ENCODE data around the gene WWP2. TPM values are rescaled to one million over a fixed set of nuclear protein-coding genes. Genes with fewer than 3 reads are reported as not detected.
"Not testable (repeated sequence)": the region's sequence is repeated elsewhere in the genome, so short reads cannot be mapped to it uniquely, and the experiment has no call there.

WWP2 gene
- total RNA-seq, 1 donor from 2014 or later = 91.5 TPM

DNA sequence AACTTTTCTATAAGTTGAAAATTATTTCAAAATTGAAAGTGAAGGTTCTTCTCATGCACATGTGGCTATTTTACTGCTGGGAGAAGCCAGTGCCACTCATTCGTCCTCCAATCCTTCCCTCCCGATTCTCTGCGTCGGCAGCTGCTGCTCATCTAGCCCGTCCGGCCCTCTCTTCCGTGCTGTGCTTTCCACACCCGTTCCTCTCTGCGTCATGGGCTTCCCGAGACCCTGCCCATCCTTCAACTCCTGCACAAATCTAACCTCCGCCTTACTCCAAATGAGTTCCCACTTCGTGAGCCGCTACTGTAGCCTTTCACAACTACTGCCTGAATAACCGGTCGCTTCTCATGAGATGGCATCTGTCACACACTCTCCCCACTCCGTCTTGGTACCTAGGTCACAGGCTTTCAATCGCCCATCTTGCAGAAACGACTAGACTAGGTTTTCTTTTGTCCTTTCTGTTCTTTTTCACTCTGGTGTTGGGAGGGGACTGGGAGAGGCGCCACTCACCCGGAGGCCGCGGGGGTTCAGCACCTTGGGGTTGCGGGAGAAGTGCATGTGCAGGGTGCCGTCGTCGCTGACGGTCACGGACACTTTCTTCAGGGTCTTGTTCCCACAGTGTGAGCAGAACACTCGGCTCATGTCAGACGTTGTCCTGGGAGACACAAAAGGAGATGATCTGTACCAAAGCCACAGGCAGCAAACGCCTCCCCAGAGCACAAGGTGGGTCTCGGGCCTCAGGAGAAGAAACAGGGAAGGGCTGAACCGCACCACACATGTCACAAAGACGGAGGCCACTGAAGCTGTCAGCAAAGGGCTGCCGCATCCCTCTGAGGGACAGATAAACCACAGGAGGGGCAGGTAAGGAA, 17.5 kb upstream of the WWP2 start:
- intact Hi-C loops (cut with DNase I) = loop anchor here (2.0 kb wide), 1 partner anchor 34 kb away; no protein-coding TSS in a partner anchor

DNA sequence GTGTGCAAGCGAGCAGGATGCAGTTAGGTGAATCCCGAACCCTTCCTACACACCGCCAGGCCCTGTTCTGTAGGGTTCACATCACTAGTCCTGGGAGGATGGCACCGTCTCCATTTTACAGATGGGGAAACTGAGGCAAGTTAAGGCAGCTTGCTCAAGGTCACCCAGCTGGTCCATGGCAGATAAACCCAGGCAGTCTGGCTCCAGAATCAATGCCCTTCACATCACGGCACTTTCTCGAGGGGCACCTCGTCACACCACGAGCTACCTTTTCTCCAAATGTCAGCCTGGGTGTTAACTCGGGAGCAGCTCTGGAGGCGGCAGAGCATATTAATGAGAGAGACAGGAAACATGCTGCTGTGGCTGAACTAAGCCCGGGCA, 16.9 kb upstream of the WWP2 start:
- intact Hi-C loops (cut with DNase I) = loop anchor here (2.0 kb wide), 1 partner anchor 34 kb away; no protein-coding TSS in a partner anchor
- ATAC-seq = no peak
- DNase-seq (ENCODE audit: low spot score) = no peak

More for the DNA sequence above, 17.5 kb upstream of the WWP2 start:
- ATAC-seq (no peak), DNase-seq (ENCODE audit: low spot score) (no peak)

DNA sequence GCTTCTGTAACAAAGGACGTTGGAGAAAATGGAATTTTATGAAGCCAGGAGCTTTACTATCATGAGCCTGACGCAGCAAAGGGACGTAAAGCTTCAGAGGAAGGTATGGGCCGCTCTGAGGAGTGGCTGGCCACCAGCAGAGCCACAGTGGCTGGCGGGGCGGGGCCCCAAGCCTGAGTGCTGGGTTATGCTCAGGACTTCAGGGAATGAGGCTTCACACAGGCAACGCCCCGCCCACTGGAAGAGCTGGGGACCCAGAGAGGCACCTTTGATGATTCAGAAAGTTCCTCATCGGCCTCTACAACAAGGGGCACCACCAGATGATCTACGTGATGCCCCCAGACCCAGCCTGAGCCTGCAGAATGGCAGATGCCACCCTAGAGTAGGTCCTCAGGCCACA, 16.2 kb upstream of the WWP2 start:
- intact Hi-C loops (cut with DNase I) = loop anchor here (2.0 kb wide), 1 partner anchor 33 kb away; no protein-coding TSS in a partner anchor
- no peak for ATAC-seq
- no peak for DNase-seq (ENCODE audit: low spot score)

DNA sequence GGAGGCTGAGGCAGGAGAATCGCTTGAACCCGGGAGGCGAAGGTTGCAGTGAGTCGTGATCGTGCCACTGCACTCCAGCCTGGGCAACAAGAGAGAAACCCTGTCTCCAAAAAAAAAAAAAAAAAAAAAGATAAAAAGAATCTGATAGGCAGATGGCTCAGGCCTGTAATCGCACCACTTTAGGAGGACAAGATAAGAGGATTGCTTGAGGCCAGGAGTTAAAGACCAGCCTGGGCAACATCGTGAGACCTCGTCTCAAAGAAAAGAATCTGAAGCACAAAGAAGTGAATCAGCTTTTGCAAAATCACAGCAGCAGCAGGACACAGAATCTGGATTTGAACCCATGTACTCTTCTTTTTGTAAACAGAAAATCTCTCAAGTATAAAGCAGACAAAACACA, 15.0 kb upstream of the WWP2 start:
- no peak for DNase-seq (ENCODE audit: low spot score)
- intact Hi-C loops (cut with DNase I) = no loop called here
- no peak for ATAC-seq

DNA sequence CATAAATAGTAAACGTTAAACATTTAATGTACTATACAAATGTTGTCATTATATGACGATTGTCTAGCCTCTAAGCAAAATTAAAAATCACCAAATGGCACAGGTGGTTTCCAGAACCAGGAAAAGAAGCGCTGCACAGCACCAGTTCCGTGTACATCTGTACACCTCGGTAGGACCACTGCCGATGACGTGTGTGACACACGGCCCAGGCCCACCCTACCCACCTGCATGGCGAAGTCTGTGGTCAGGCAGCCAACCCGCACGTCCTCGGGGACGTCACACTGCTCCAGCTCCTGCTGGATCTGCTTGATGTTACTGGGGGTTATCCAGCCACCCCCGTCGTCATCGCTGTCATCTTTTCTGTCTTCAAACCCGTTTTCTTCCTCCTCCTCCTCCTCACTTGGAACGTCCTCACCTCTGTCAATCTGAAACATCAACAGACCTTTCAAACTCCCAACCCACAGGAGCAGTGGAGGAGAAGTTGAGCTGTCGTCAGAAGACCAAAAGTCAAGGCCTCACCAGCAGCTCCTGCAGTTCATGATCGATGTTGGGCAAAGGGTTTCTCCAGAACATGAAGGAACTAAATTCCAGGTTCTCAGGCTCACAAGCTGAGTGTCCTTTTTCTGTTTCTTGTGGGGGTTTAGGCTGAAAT, 13.3 kb upstream of the WWP2 start:
- intact Hi-C loops (cut with DNase I) = no loop called here
- DNase-seq (ENCODE audit: low spot score) (no peak), ATAC-seq (no peak)

DNA sequence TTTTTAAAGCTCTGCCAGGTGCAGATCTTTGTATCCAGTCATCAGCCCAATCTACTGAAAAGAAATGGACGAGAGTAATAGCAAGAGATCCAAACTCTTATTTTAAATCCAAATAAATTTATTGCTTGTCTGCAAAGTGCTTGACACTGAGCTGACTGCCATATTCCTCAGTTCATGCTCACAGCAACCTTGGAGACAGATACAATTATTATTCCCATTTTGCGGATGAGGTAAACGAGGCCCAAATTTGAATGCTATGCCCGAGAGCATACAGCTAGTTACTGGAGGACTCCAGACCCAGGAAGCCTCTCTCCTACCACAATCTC, 8.0 kb upstream of the WWP2 start:
- intact Hi-C loops (cut with DNase I) = loop anchor here (2.0 to 10.0 kb wide), 2 partner anchors 45 to 359 kb away; no protein-coding TSS in a partner anchor
- ATAC-seq (no peak), DNase-seq (ENCODE audit: low spot score) (no peak)

DNA sequence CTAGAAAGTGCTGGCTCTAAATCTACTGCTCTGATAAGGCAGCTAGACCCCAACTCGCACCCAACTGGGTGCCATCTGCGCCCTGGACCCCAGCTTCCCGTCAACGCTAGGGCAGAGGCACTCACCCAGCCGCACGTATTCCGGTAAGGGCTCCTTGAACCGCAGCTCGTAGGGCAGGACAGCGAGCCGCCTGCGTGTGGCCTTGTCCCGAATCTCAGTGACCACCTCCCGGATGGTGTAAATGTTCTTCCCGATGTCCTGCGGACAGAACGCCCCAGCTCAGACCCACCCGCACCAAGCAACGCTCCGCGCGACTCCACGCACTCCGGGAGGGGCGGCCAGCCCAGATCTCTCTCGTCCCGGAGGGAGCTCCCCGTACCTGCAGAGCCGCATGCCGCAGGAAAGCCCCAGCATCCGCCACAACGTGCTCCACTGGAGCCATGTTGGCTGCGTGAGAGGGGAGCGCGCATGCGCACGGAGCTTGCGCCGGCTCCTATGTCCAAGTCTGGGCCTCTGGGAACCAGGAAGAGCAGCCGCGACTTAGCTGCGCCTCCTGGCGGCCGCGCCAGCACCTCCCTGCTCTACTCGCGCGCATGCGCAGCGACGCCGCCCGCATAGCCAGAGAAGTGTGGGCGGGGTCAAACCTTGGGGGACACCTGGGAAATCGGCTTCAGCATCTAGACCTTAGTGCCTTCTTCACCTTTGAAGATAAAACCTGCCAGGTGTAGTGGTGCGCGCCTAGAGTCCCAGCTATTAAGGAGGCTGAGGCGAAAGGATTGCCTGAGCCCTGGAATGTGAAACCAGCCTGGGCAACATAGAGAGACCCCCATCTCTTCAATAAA, 7.4 kb upstream of the WWP2 start, which contains the start of gene NOB1:
NOB1 (minus strand) TSS at position 458 of the 842 bp plus-strand sequence; CDS start at position 442, 16 bp downstream.
- intact Hi-C loops (cut with DNase I) = loop anchor here (2.0 to 10.0 kb wide), 2 partner anchors 46 to 360 kb away; no protein-coding TSS in a partner anchor
- peak; percentile 99 for ATAC-seq
- peak; percentile 98 for DNase-seq (ENCODE audit: low spot score)

DNA sequence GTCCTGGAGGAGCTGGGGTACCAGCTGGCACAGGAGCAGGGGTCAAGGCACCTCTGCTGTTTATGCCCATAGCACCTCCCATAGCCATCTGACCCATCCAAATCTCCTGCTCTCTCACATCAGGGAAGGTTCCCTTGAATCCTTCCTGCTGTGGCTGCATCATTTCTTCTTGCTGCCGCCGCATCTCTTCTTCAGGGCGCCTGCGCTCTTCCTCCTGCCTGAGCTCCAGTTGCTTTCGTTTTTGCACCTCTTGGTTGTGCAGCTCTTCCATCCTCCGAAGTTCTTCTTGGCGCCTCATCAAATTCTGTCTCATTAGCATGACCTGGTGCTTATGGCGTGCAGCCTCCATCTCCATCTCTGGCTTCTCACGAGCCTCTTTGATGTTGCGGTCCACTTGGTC, 5.4 kb upstream of the WWP2 start:
- intact Hi-C loops (cut with DNase I) = loop anchor here (10.0 kb wide), 1 partner anchor 362 kb away; no protein-coding TSS in a partner anchor
- ATAC-seq (no peak), DNase-seq (ENCODE audit: low spot score) (no peak)

DNA sequence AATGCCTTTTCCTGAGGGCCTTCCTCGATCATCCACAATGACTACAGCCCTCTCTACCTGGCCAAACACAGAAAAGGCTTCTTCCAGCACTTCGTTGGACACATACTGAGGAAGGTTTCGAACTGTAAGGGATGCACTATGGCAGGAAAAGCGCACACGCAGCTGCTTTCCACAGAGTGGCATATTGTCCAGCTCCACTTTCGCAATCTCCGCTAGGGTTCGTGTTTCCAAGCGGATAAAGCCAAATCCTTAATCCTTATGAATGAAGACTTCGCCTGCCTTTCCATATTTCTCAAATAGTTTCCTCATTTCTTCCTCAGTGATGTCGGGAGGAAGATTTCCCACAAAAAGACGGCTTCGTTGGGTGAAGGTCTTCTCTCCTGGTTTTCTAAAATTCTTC, 4.8 kb upstream of the WWP2 start:
- intact Hi-C loops (cut with DNase I) = loop anchor here (10.0 kb wide), 1 partner anchor 363 kb away; no protein-coding TSS in a partner anchor
- not testable (repeated sequence) for DNase-seq (ENCODE audit: low spot score); ATAC-seq

DNA sequence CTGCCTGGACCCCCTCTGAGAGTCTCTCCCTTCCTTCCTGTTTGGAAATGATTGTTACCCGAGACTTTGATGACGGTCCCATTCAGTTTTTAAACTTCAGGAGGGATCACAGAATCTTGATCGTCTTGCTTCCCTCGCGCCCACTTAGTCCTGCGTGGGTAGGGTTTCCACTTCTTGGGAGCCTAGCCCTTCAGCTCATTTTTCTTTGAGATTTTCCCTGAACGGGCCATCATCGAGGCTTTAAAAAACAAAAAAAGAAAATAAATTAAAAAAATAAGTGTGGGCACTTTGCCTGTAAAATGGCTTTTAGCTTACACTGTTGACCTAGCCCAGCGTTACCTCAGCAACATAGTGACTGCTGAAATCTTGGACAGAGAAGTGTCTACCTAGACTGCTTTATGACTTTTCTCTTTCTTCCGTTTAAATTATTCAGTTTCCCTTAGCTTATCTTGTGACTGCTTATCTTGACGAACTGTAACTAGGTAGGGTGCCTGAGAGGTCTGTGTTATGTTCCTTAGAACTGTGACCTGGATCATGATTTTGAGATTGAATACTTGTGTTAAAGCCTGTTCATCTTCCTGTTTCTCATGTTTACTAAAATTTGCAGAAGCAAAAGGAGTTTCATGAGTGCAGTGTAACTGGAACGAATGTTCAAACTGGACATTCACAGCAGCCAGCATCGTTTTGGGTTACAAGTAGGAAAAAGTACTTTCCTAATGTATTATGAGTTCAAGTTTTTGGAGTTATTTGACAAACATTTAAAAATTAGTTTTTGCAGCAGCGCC, 874 bp downstream of the WWP2 start:
- ATAC-seq (peak; percentile 58), DNase-seq (ENCODE audit: low spot score) (no peak)
- intact Hi-C loops (cut with DNase I) = no loop called here

DNA sequence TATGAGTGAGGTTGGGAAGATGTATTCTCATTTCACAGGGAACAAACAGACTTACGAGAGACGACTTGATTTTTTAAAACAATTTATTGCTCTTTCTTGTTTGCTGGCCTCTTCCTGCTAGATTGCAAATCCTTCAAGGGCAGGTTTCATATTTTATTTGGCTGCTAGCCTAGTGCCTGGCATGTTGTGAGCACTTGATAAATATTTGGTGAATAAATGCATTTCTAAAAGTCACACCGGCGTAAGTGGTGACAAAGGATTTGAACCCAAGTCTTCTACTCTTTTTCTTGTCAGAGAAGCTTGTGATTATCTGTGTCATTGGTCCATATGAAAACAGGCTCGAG, 1.4 kb downstream of the WWP2 start:
- no peak for ATAC-seq
- DNase-seq (ENCODE audit: low spot score) = no peak

DNA sequence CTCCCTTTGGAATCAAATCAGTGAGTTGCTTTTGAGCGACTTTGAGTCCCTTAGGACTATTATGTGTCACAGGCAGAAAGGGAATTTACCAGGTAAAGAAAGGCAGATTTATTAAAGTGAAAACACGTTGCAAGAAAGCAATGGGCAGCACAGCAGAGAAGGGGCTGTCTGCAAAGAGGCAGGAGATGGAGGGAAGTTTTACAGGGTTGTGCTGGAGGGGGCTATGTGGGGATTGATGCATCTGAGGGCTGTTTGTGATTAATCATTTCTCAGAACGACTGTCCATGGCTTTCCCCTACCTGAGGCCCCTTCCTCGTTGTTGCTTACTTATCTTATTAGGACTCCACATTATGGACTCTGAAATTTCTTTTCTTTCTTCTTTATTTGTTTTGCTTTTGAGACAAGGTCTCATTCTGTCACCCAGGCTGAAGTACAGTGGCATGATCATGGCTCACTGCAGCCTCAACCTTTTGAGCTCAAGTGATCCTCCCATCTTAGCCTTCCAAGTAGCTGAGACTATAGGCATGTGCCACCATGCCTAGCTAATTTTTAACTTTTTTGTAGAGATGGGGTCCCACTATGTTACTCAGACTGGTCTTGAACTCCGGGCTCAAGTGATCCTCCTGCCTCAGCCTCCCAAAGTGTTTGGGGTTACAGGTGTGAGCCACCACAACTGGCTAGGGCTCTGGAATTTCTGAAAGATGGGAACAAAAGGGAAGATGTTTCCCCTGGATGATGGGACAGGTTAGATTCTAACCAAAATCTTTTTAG, 5.5 kb downstream of the WWP2 start:
- no peak for ATAC-seq
- intact Hi-C loops (cut with DNase I) = no loop called here
- DNase-seq (ENCODE audit: low spot score) = no peak

More for the DNA sequence above, 1.4 kb downstream of the WWP2 start:
- intact Hi-C loops (cut with DNase I) = no loop called here

DNA sequence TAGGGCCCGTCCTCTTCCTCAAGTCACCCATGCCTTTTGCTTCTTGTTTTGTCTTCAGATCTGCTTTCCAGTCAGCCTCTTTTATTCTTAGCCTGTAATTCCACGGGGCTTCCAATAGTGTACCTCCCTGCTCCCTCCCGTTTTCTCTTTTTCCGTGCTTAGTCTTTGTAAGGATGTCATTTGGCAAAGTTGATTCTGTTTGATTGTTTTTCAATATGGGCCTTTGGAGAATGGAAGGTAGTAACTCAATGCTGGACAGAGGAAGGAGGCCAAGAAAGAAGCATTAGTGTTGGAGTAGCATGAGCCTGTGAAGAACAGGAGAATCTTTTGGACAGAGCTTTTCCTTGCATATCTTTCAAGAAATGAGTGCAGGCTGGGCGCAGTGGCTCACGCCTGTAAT, 6.5 kb downstream of the WWP2 start:
- ATAC-seq = no peak
- DNase-seq (ENCODE audit: low spot score) = no peak
- intact Hi-C loops (cut with DNase I) = no loop called here

DNA sequence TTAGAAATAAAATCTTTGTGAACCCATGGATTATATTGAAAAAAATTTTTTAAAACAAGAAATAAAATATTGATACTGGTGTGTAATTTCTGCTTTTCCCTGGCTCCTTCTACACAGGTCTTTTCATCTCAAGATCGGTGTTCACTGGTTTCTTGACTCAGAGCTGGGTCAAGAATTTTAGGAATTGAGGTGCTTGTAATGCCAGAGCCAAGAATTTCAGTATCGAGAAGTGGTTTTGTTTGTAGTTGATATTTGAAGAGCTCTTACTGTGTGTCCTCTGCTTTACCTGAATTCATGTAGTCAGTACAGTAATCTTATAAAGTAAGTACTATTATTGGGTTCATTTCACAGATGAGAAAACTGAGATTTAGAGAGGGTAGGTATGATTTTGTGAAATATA, 7.3 kb downstream of the WWP2 start:
- ATAC-seq (no peak), DNase-seq (ENCODE audit: low spot score) (no peak)
- intact Hi-C loops (cut with DNase I) = no loop called here

DNA sequence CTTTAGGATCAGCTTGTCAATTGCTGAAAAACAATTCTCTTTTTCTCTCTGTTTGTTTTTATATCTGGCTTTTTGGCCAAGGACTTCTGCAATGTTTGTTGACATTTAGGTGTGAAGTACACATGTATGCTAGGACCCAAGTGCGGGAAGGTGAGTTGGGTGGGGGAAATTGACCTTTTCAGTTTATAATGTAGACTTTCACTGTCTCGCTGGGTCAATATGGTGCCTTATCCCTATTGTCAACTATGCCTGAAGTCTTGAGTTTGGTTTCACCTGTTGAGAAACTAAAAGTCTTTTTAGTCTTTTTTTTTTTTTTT, 9.5 kb downstream of the WWP2 start:
- DNase-seq (ENCODE audit: low spot score) (no peak), ATAC-seq (no peak)
- intact Hi-C loops (cut with DNase I) = no loop called here

DNA sequence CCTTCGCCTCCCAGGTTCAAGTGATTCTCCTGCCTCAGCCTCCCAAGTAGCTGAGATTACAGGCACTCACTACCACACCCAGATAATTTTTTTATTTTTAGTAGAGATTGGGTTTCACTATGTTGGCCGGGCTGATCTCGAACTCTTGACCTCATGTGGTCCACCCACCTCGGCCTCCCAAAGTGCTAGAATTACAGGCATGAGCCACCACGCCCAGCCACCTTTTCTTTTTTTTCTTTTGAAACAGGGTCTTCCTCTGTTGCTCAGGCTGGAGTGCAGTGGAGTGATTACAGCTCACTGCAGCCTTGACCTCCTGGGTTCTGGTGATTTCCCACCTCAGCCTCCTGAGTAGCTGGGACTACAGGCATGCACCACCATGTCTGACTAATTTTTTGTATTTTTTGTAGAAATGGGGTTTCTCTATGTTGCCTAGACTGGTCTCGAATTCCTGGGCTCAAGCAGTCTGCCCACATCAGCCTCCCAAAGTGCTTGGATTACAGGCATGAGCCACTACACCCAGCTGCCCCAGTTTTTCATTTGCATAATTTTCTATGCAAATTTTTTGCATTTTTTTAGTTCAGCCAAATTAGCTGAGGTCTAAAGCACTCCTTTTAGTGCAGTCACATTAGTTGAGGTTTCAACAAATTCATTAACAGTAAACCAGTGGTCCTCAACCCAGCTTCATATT, 11.3 kb downstream of the WWP2 start:
- no peak for ATAC-seq
- intact Hi-C loops (cut with DNase I) = no loop called here
- no peak for DNase-seq (ENCODE audit: low spot score)

DNA sequence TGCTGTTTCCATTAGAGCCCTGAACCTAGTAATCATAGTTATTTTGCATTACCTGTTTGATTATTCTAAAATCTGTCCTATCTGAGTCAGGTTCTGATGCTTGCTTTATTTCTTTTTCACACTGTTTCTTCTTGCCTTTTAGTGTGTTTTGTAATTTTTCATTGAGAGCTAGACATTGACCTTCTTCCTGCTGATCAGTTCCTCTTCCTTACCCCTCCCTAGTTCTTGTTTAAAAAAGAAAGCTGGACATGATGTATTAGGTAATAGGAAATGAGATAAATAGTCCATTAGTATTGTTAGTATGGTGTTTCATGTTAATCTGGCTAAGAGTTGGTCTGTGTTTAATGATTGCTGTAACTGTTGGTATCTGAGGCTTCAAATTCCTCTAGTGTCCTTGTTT, 13.4 kb downstream of the WWP2 start:
- ATAC-seq = no peak
- intact Hi-C loops (cut with DNase I) = no loop called here
- no peak for DNase-seq (ENCODE audit: low spot score)

Measured in sciatic nerve (tissue), 2 donors.